Omental fat pad (tissue), 4 donors: ENCODE results near the gene CCDC63. TPM values are rescaled to one million over a fixed set of nuclear protein-coding genes. Genes with fewer than 3 reads are reported as not detected.

Source experiments
- ATAC-seq: fragments of 150-250 bp; one replicate; pipeline ENCODE4 v1.9.1; 2016; ENCODE audit warnings: mild to moderate bottlenecking, moderate library complexity; ENCODE audit not compliant: low FRiP score
- DNase-seq: peaks from one replicate; pipeline ENCODE4 v3.0.0-alpha.2; 2019; ENCODE audit warnings: low spot score
- CTCF ChIP-seq, 3 donors: fragments of 450-650 bp; IDR thresholded peaks; one replicate each; pipeline ENCODE4 v1.5.1; 2016 to 2017; ENCODE audit warnings: antibody characterized with exemption in 3 of 3, mild to moderate bottlenecking in 3 of 3, moderate library complexity in 2 of 3
- total RNA-seq, 4 donors: library from RNA; depleted of rRNA; stranded (reverse); fragments of >200 nt; gene quantifications; one replicate each; pipeline ENCODE4 v1.1.0, GENCODE V29; 2016

Gene CCDC63
- not detected for total RNA-seq

GRCh38 chr12:110846615-110847566 is at the start of gene CCDC63:
CCDC63 (plus strand) TSS chr12:110846987; CDS start chr12:110852955, 5,968 bp downstream.
- ATAC-seq, result no peak
- no peak for TF ChIP-seq CTCF (IDR thresholded peaks at IDR 0.05)
- peak; percentile 28 for DNase-seq

DNA sequence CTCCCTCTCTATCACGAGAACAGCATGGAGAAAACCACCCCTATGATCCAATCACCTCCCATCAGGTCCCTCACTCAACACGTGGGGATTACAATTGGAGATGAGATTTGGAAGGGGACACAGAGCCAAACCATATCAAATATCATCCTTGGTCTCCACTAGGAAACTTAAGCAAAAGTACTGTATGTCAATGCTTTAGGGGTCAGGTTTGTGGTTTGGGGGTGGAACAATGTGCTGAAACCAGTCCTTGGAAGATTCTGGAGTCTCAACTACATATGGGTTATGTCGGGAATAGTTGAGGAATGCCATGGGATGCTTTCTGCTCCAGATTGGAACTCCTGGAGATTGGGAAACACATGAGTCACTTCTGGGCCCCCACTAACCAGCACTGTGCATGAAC is 48.3 kb upstream of the CCDC63 start:
- ATAC-seq, result no peak
- no peak for TF ChIP-seq CTCF (IDR thresholded peaks at IDR 0.05)

GRCh38 chr12:110802489-110802888 is 44.3 kb upstream of the CCDC63 start:
- no peak for TF ChIP-seq CTCF (IDR thresholded peaks at IDR 0.05)
- no peak for DNase-seq
- no peak for ATAC-seq

More for the DNA sequence above, 48.3 kb upstream of the CCDC63 start:
- no peak for DNase-seq

- no peak for TF ChIP-seq CTCF (IDR thresholded peaks at IDR 0.05)
- no peak for ATAC-seq
- DNase-seq, result no peak
Observed at GRCh38 chr12:110804406-110804805, 42.4 kb upstream of the CCDC63 start.

- no peak for TF ChIP-seq CTCF (IDR thresholded peaks at IDR 0.05)
- DNase-seq (no peak), ATAC-seq (no peak)
Observed at GRCh38 chr12:110807640-110808039, 39.1 kb upstream of the CCDC63 start.

- no peak for TF ChIP-seq CTCF (IDR thresholded peaks at IDR 0.05)
Observed at GRCh38 chr12:110809149-110809548, 37.6 kb upstream of the CCDC63 start.

GRCh38 chr12:110811972-110812371 is 34.8 kb upstream of the CCDC63 start:
- TF ChIP-seq CTCF (IDR thresholded peaks at IDR 0.05), result no peak
- ATAC-seq (no peak), DNase-seq (no peak)

More at GRCh38 chr12:110809149-110809548, 37.6 kb upstream of the CCDC63 start:
- DNase-seq, result no peak
- no peak for ATAC-seq
